ENCODE measurements around the gene N4BP2L2. TPM values are rescaled to one million over a fixed set of nuclear protein-coding genes. Genes with fewer than 3 reads are reported as not detected.

The N4BP2L2 gene
- total RNA-seq, 8 experiments from 2014 or later: 52.2 to 245 (median 110) TPM

GRCh38 chr13:32515246-32515645 lies 23.3 kb downstream of the N4BP2L2 start:
- in situ Hi-C loops (cut with MboI; ENCODE audit: low pct_unique_long_range_greater_than_20kb in 2 of 9, low sequenced_read_pairs in 9 of 9, unreplicated experiment in 9 of 9): no loop called here
- no peak for ATAC-seq (replicated peaks in 6 of 8)
- Histone ChIP-seq H3K4me1 (replicated peaks in 1 of 2) (peaks cover 0 to 3% of the 10 kb centered on the region in 2 donors), H3K27ac (no peak overlapping the region), H3K4me3 (no peak overlapping the region)
- 76 to 100% (median 100%) methylated on average over 1 to 3 of the region's 3 CpGs for WGBS, 10 experiments

GRCh38 chr13:32511482-32511881 lies 27.1 kb downstream of the N4BP2L2 start:
- WGBS, 10 experiments: 80 to 100% (median 96%) methylated on average over 3 to 4 of the region's 4 CpGs; no CpG with 5 or more reads in 1 of the 10 experiments
- no peak overlapping the region for H3K27ac ChIP-seq
- ATAC-seq (replicated peaks in 6 of 8): no peak
- in situ Hi-C loops (cut with MboI; ENCODE audit: low pct_unique_long_range_greater_than_20kb in 2 of 9, low sequenced_read_pairs in 9 of 9, unreplicated experiment in 9 of 9): no loop called here
- no peak overlapping the region for H3K4me3 ChIP-seq
- peaks cover 0 to 4% of the 10 kb centered on the region in 2 donors for H3K4me1 ChIP-seq (replicated peaks in 1 of 2)

DNA sequence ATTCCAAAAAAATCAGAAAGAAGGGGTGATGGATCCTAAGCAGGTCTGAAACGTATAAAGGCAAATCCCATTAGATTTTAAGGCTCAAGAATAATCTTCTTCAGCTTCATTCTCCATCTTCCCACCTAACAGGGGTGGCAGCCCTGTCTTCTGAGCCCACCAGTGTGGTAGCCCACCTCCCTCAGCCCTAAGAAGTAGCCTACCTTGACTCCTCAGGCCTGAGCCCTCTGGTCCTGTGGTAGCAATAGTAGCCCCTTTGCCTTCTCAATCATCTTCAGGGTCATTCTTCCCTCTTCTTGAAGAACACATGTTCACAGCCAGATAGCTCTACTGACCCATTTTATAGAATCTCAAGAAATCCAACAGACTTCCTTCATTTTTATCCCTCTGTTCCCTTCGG lies 33.7 kb downstream of the N4BP2L2 start:
- ATAC-seq (replicated peaks in 6 of 8): no peak
- Histone ChIP-seq H3K4me3 (no peak overlapping the region), H3K4me1 (replicated peaks in 1 of 2) (peaks cover 0 to 6% of the 10 kb centered on the region in 2 donors), H3K27ac (no peak overlapping the region)
- WGBS, 10 experiments: 100% methylated on average over 1 to 2 of the region's 2 CpGs; no CpG with 5 or more reads in 3 of the 10 experiments
- in situ Hi-C loops (cut with MboI; ENCODE audit: low pct_unique_long_range_greater_than_20kb in 2 of 9, low sequenced_read_pairs in 9 of 9, unreplicated experiment in 9 of 9): no loop called here

DNA sequence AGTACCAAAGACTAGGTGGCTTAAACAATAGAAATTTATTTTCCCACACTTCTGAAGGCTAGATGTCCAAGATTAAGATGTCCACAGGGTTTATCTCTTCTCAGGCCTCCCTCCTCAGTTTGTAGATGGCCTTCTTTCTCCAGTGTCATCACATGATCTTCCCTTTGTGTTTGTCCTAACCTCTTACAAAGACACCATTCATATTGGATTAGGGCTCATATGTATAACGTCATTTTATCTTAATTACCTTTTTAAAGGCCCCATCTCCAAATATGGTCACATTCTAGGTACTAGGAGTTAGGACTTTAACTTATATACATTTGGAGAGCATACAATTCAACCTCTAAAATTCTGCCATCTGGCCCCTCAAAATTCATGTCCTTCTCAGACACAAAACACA lies 34.3 kb downstream of the N4BP2L2 start:
- in situ Hi-C loops (cut with MboI; ENCODE audit: low pct_unique_long_range_greater_than_20kb in 2 of 9, low sequenced_read_pairs in 9 of 9, unreplicated experiment in 9 of 9): no loop called here
- H3K4me3 ChIP-seq: no peak overlapping the region
- ATAC-seq (replicated peaks in 6 of 8): no peak
- peaks cover 0 to 6% of the 10 kb centered on the region in 2 donors for H3K4me1 ChIP-seq (replicated peaks in 1 of 2)
- 40 to 100% (median 44%) methylated on average over 1 of the region's 1 CpG; no CpG with 5 or more reads in 5 of the 10 experiments for WGBS, 10 experiments
- H3K27ac ChIP-seq: no peak overlapping the region

- no peak overlapping the region for H3K4me3 ChIP-seq
- 92 to 100% (median 97%) methylated on average over 3 to 5 of the region's 5 CpGs for WGBS, 10 experiments
- H3K27ac ChIP-seq: no peak overlapping the region
- H3K4me1 ChIP-seq (replicated peaks in 1 of 2): peaks cover 0 to 6% of the 10 kb centered on the region in 2 donors
- ATAC-seq (replicated peaks in 6 of 8): no peak
- in situ Hi-C loops (cut with MboI; ENCODE audit: low pct_unique_long_range_greater_than_20kb in 2 of 9, low sequenced_read_pairs in 9 of 9, unreplicated experiment in 9 of 9): no loop called here
These were observed 34.9 kb downstream of the N4BP2L2 start for GRCh38 chr13:32503727-32504126.

DNA sequence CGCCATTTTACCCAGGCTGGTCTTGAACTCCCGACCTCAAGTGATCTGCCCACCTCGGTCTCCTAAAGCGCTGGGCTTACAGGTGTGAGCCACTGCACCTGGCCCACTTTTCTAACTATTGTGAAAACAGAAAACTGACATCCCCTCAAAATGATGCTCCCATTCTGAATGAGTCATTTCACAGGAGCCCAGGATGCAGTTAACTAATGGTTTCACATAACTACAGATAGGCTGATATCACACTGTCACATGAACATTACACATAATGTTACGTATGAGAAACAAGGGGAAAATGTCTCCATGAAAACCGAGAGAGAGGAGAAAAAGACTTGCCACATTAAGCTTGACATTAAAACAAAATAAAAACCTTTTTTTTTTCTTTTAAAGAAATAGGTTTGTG lies 37.5 kb downstream of the N4BP2L2 start:
- Histone ChIP-seq H3K4me1 (replicated peaks in 1 of 2) (peaks cover 0 to 2% of the 10 kb centered on the region in 2 donors), H3K27ac (no peak overlapping the region), H3K4me3 (no peak overlapping the region)
- 80 to 100% (median 95%) methylated on average over 1 to 6 of the region's 6 CpGs; no CpG with 5 or more reads in 1 of the 10 experiments for WGBS, 10 experiments
- in situ Hi-C loops (cut with MboI; ENCODE audit: low pct_unique_long_range_greater_than_20kb in 2 of 9, low sequenced_read_pairs in 9 of 9, unreplicated experiment in 9 of 9): no loop called here
- peak in 2 of 8 experiments; percentile 55 to 68 for ATAC-seq (replicated peaks in 6 of 8)

- H3K27ac ChIP-seq: no peak overlapping the region
- in situ Hi-C loops (cut with MboI; ENCODE audit: low pct_unique_long_range_greater_than_20kb in 2 of 9, low sequenced_read_pairs in 9 of 9, unreplicated experiment in 9 of 9): no loop called here
- ATAC-seq (replicated peaks in 6 of 8): no peak
- 86 to 100% (median 100%) methylated on average over 2 of the region's 2 CpGs; no CpG with 5 or more reads in 4 of the 10 experiments for WGBS, 10 experiments
- H3K4me3 ChIP-seq: no peak overlapping the region
- H3K4me1 ChIP-seq (replicated peaks in 1 of 2): peaks cover 0 to 2% of the 10 kb centered on the region in 2 donors
These were observed 38.9 kb downstream of the N4BP2L2 start for GRCh38 chr13:32499538-32500210.

GRCh38 chr13:32497589-32497988 lies 41.0 kb downstream of the N4BP2L2 start:
- ATAC-seq (replicated peaks in 6 of 8): peak in 4 of 8 experiments; percentile 16 to 87 (median 81)

GRCh38 chr13:32496599-32497160 lies 41.9 kb downstream of the N4BP2L2 start:
- no peak overlapping the region for H3K4me3 ChIP-seq
- in situ Hi-C loops (cut with MboI; ENCODE audit: low pct_unique_long_range_greater_than_20kb in 2 of 9, low sequenced_read_pairs in 9 of 9, unreplicated experiment in 9 of 9): no loop called here
- WGBS, 10 experiments: 0 to 100% (median 80%) methylated on average over 1 of the region's 1 CpG; no CpG with 5 or more reads in 5 of the 10 experiments
- H3K27ac ChIP-seq: no peak overlapping the region
- no peaks in the 10 kb centered on the region for H3K4me1 ChIP-seq (replicated peaks in 1 of 2)
- peak in 1 of 8 experiments; percentile 36 for ATAC-seq (replicated peaks in 6 of 8)

More at GRCh38 chr13:32497589-32497988, 41.0 kb downstream of the N4BP2L2 start:
- Histone ChIP-seq H3K4me1 (replicated peaks in 1 of 2) (no peaks in the 10 kb centered on the region), H3K27ac (no peak overlapping the region), H3K4me3 (no peak overlapping the region)
- 0 to 100% (median 0%) methylated on average over 1 of the region's 1 CpG; no CpG with 5 or more reads in 3 of the 10 experiments for WGBS, 10 experiments
- in situ Hi-C loops (cut with MboI; ENCODE audit: low pct_unique_long_range_greater_than_20kb in 2 of 9, low sequenced_read_pairs in 9 of 9, unreplicated experiment in 9 of 9): no loop called here

- in situ Hi-C loops (cut with MboI; ENCODE audit: low pct_unique_long_range_greater_than_20kb in 2 of 9, low sequenced_read_pairs in 9 of 9, unreplicated experiment in 9 of 9): no loop called here
- H3K4me3 ChIP-seq: no peak overlapping the region
- no peaks in the 10 kb centered on the region for H3K4me1 ChIP-seq (replicated peaks in 1 of 2)
- H3K27ac ChIP-seq: no peak overlapping the region
- ATAC-seq (replicated peaks in 6 of 8): no peak
- 93 to 100% (median 100%) methylated on average over 2 to 4 of the region's 4 CpGs; no CpG with 5 or more reads in 6 of the 10 experiments for WGBS, 10 experiments
These were observed 42.8 kb downstream of the N4BP2L2 start for GRCh38 chr13:32495841-32496240.

GRCh38 chr13:32495429-32495828 lies 43.2 kb downstream of the N4BP2L2 start:
- in situ Hi-C loops (cut with MboI; ENCODE audit: low pct_unique_long_range_greater_than_20kb in 2 of 9, low sequenced_read_pairs in 9 of 9, unreplicated experiment in 9 of 9): no loop called here
- ATAC-seq (replicated peaks in 6 of 8): no peak
- Histone ChIP-seq H3K4me1 (replicated peaks in 1 of 2) (no peaks in the 10 kb centered on the region), H3K4me3 (no peak overlapping the region), H3K27ac (no peak overlapping the region)
- 0 to 93% (median 88%) methylated on average over 1 to 3 of the region's 5 CpGs; no CpG with 5 or more reads in 6 of the 10 experiments for WGBS, 10 experiments

GRCh38 chr13:32491028-32491427 lies 47.6 kb downstream of the N4BP2L2 start:
- Histone ChIP-seq H3K4me3 (no peak overlapping the region), H3K27ac (no peak overlapping the region), H3K4me1 (replicated peaks in 1 of 2) (no peaks in the 10 kb centered on the region)
- ATAC-seq (replicated peaks in 6 of 8): no peak
- in situ Hi-C loops (cut with MboI; ENCODE audit: low pct_unique_long_range_greater_than_20kb in 2 of 9, low sequenced_read_pairs in 9 of 9, unreplicated experiment in 9 of 9): no loop called here
- 67 to 100% (median 94%) methylated on average over 1 of the region's 1 CpG; no CpG with 5 or more reads in 1 of the 10 experiments for WGBS, 10 experiments

DNA sequence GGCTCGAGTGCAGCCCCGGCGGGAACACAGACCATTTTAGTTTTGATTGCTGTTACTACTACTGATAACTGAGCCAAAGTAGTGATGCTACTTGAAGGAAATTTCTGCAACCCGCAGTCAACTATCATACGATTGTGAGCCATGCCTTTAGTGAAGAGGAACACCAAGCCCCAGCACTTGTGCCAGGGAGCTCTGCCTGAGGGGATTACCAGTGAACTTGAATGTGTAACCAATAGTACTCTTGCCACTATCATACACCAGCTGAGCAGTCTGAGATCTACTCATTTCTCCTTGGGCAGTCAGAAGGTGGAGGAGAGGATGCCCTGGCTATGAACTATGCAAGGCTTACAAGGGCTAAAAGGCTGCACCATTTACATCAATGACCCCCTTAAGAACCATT lies 61.7 kb downstream of the N4BP2L2 start:
- whole genome bisulfite sequencing, 10 experiments: 80 to 100% (median 97%) methylated on average over 2 to 5 of the region's 5 CpGs; no CpG with 5 or more reads in 1 of the 10 experiments
- no peak for ATAC-seq (replicated peaks in 6 of 8)
- in situ Hi-C loops (cut with MboI; ENCODE audit: low pct_unique_long_range_greater_than_20kb in 2 of 9, low sequenced_read_pairs in 9 of 9, unreplicated experiment in 9 of 9): no loop called here
- H3K27ac ChIP-seq: no peak overlapping the region
- H3K4me1 ChIP-seq (replicated peaks in 1 of 2): peaks cover 2 to 13% of the 10 kb centered on the region in 2 donors
- H3K4me3 ChIP-seq: no peak overlapping the region

Data from motor neuron (in vitro differentiated cells).